Heart left ventricle (tissue), 13 donors: ENCODE measurements around the gene SH3D19.

ENCODE experiments used
- POLR2A ChIP-seq, 2 donors: fragments of 450-650 bp; IDR thresholded peaks; one replicate each; pipeline ENCODE4 v1.6.1; 2017; ENCODE audit warnings: antibody characterized with exemption in 2 of 2, mild to moderate bottlenecking in 2 of 2, moderate library complexity in 2 of 2
- TF ChIP-seq, protein P1 (sequence below), 12 donors: fragments of 200-600 bp; sonication (generic) in 4 of 12; IDR thresholded peaks; one replicate each; pipeline versions ENCODE4 v1.5.0 to v1.8.0; 2018 to 2022; ENCODE audit warnings: antibody characterized with exemption in 12 of 12, mild to moderate bottlenecking in 5 of 12
- donor health status: ischemic (EF 13 %, LVEDD 7.1; RV severe dilation, severe dysfunction).
- donor health status: DM: no; HTN: yes; CAD: no.
- donor health status: DM: no; HTN: no; CAD: no.
- donor health status: ischemic (EF 25% LVEDD 6.9; RV normal size, moderate dysfunction).
- donor health status: ischemic (EF 25% LVEDD 5.7; RV mildly dilated, moderate dysfunction).
- donor health status: ischemic (EF 35%, LVEDD 5.7; RV mildly dilated, moderate dysfunction).
- donor health status: nonischemic (EF 11% LVEDD 7.7; RV severe dilation, severe dysfunction).
- donor health status: DM: yes; HTN: yes; CAD: no.
- donor health status: PGD.
- donor health status: ischemic (EF 29% LVEDD 5.4; RV normal size, mild dysfunction).
- donor health status: nonischemic (EF 23%, LVEDD 6.1; RV moderate dilation, normal function).

DNA sequence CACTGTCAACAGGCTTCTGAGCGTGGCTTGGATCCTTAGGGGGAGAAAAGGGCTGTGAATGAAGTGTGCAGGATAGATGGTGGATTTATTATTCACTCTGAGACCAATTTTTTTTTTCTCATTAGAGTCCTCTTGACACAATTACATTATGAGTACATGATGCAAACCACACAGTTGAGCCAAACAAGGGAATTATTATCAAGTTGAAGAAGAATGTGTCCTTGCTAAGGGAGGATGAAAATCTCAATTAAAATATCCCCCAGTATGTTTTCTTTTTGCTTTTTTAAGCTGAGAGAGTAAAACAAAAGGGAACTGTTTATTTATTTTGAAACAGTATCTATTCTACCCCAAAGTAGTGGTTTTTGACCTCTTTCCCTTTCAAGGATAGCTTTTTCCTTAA, 185.6 kb downstream of the SH3D19 start:
- TF ChIP-seq, protein P1, sequence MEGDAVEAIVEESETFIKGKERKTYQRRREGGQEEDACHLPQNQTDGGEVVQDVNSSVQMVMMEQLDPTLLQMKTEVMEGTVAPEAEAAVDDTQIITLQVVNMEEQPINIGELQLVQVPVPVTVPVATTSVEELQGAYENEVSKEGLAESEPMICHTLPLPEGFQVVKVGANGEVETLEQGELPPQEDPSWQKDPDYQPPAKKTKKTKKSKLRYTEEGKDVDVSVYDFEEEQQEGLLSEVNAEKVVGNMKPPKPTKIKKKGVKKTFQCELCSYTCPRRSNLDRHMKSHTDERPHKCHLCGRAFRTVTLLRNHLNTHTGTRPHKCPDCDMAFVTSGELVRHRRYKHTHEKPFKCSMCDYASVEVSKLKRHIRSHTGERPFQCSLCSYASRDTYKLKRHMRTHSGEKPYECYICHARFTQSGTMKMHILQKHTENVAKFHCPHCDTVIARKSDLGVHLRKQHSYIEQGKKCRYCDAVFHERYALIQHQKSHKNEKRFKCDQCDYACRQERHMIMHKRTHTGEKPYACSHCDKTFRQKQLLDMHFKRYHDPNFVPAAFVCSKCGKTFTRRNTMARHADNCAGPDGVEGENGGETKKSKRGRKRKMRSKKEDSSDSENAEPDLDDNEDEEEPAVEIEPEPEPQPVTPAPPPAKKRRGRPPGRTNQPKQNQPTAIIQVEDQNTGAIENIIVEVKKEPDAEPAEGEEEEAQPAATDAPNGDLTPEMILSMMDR (IDR thresholded peaks at IDR 0.05), result no peak
- TF ChIP-seq POLR2A (IDR thresholded peaks at IDR 0.05), result no peak
